ENCODE data around the gene GPR108. TPM values are rescaled to one million over a fixed set of nuclear protein-coding genes. Genes with fewer than 3 reads are reported as not detected.

GPR108 gene
- total RNA-seq, 1 experiment from 2014 or later: 35.7 TPM

Other genes starting within 250 kb of the GPR108 start
- gene TUBB4A, start 235.3 kb downstream of the GPR108 start, total RNA-seq (2014; rRNA removed; shearing (Covaris generic)): 0.17 and 0.65 TPM in 2 replicates
- gene TNFSF9, start 206.6 kb downstream of the GPR108 start, total RNA-seq (2014; rRNA removed; shearing (Covaris generic)): 12.0 and 13.8 TPM in 2 replicates
- gene CD70, start 146.4 kb downstream of the GPR108 start, total RNA-seq (2014; rRNA removed; shearing (Covaris generic)): 62.8 and 65.4 TPM in 2 replicates
- 0.33 TPM in 1 of 2 replicates, not detected in the other for gene TNFSF14, start 67.4 kb downstream of the GPR108 start, total RNA-seq (2014; rRNA removed; shearing (Covaris generic))
- 7.9 and 10.2 TPM in 2 replicates for gene C3, start 16.9 kb downstream of the GPR108 start, total RNA-seq (2014; rRNA removed; shearing (Covaris generic))
- gene TRIP10, start 2.1 kb upstream of the GPR108 start, total RNA-seq (2014; rRNA removed; shearing (Covaris generic)): 39.6 and 53.9 TPM in 2 replicates
- gene SH2D3A, start 29.9 kb upstream of the GPR108 start, total RNA-seq (2014; rRNA removed; shearing (Covaris generic)): 1.3 and 1.8 TPM in 2 replicates
- 0.40 and 1.7 TPM in 2 replicates for gene VAV1, start 35.1 kb upstream of the GPR108 start, total RNA-seq (2014; rRNA removed; shearing (Covaris generic))
- gene ADGRE1, start 150.0 kb upstream of the GPR108 start, total RNA-seq (2014; rRNA removed; shearing (Covaris generic)): 11.5 and 15.8 TPM in 2 replicates

All from Daoy (cell line).